Pericardium fibroblast (primary cell): ENCODE results near the gene GOLGA6C. TPM values are rescaled to one million over a fixed set of nuclear protein-coding genes. Genes with fewer than 3 reads are reported as not detected.

Experiments
- total RNA-seq: library from RNA; depleted of rRNA; stranded (reverse); fragments of >200 nt; gene quantifications from 2 replicates; pipeline ENCODE4 v1.2.3, GENCODE V29; 2015

The GOLGA6C gene, protein sequence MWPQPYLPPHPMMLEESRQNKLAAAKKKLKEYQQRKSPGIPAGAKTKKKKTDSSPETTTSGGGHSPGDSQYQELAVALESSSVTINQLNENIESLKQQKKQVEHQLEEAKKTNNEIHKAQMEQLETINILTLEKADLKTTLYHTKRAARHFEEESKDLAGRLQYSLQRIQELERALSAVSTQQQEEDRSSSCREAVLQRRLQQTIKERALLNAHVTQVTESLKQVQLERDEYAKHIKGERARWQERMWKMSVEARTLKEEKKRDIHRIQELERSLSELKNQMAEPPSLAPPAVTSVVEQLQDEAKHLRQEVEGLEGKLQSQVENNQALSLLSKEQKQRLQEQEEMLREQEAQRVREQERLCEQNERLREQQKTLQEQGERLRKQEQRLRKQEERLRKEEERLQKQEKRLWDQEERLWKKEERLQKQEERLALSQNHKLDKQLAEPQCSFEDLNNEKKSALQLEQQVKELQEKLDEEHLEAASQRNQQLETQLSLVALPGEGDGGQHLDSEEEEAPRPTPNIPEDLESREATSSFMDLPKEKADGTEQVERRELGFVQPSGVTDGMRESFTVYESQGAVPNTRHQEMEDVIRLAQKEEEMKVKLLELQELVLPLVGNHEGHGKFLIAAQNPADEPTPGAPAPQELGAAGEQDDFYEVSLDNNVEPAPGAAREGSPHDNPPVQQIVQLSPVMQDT
- not detected in 2 replicates for total RNA-seq

DNA sequence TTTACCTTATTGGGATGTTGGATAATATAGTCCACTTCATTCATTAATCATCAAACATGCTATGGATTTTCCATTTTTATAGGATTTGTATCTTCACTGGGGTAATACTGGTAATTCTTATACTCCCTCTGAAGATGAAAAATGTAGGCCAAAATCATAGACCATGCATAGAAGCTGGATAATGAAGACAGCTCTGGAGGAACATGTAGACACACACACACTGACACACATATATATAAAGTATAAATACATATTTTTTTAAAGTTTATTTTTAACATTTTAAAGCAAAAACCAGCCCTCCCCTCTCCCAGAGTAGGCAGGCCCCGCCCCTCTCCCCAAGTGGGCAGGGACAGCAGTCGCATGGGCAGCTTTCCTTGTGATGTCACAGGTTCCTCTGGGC lies at the start of gene GOLGA6C:
TSS of gene GOLGA6C (plus strand) at position 301 of the 400 bp plus-strand sequence. CDS start 265 bp downstream, outside the sequence.

DNA sequence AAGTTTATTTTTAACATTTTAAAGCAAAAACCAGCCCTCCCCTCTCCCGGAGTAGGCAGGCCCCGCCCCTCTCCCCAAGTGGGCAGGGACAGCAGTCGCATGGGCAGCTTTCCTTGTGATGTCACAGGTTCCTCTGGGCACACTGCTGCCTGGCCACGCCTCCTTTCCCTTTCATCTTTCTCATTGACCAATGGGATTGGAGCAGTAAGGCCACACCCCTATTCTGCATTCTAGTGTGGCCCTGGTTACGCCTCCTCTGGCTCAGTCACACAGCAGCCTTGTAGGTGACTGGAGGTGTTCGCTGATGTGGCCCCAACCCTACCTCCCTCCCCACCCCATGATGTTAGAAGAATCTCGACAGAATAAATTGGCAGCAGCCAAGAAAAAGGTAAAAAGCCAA lies 24.4 kb downstream of the GOLGA6C start, which contains the start of gene GOLGA6D:
TSS of gene GOLGA6D (plus strand) at position 264 of the 400 bp plus-strand sequence. CDS start at position 305, 41 bp downstream.

Other genes with a start within 250 kb of the GOLGA6C start
- 4.4 and 5.4 TPM in 2 replicates for gene PPCDC, start 234.7 kb upstream of the GOLGA6C start, total RNA-seq
- gene C15orf39, start 56.5 kb upstream of the GOLGA6C start, total RNA-seq, result 10.9 and 16.9 TPM in 2 replicates
- not detected in 2 replicates for gene GOLGA6D, start 24.5 kb downstream of the GOLGA6C start, total RNA-seq
- gene COMMD4, start 77.7 kb downstream of the GOLGA6C start, total RNA-seq, result 75.2 and 97.9 TPM in 2 replicates
- gene NEIL1, start 88.7 kb downstream of the GOLGA6C start, total RNA-seq, result 2.6 and 18.7 TPM in 2 replicates
- gene MAN2C1, start 110.3 kb downstream of the GOLGA6C start, total RNA-seq, result 54.0 and 59.7 TPM in 2 replicates
- gene SIN3A, start 193.4 kb downstream of the GOLGA6C start, total RNA-seq, result 16.9 and 22.6 TPM in 2 replicates